Activated CD4-positive, alpha-beta T cell treated with anti-CD3 and anti-CD28 coated beads, Interleukin-2, Interleukin-6, amounts not matched to agents 100 ng/mL and 50 ng/mL, durations not matched to agents 16 hours and 8 hours (primary cell): Measurements from ENCODE around the gene FADS2.

Experiments used
- DNase-seq: peaks from one replicate; pipeline ENCODE4 v3.0.0-alpha.2; 2020

FADS2 gene

DNA sequence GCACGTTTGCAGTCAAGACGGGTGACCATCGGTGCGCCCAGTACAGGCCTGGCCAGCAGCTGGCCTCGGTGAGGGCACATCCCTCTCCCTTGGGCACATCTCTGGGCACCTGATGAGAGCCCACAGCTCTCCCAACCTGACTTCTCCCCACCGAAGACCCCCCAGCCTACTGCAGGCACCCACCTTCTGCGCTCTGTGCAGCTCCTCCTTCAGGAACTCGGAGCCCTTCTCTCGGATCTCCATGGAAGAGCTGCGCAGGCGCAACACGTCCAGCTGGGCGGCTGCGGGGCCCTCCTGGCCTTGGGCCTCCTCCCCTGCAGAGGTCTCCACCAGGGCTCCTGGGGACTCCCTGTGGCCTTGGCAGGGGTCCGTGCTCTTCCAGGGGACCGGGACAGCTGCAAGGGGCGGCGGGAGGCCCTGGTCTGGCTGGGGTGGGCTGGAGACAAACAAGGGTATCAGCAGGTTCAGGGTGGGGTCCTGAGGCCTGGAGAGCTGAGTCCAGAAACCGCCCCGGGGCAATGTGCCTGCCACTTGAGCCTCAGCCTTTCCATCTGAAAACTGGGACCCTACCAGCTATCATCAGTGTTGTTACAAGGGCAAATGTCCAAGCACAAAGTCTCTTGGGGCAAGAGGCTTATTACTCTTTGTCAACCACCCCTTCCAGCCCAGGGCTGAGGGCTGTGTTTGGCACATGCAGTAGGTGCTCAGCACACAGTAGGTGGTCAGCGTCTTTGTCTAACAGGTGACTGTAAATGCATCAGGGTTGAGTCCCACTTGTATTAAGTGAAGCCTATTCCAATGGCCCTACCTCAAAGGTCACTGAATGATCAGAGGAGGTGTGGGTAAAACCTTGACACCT lies 80.0 kb downstream of the FADS2 start:
- DNase-seq = no peak

- no peak for DNase-seq
Observed at GRCh38 chr11:61908730-61909316, 80.7 kb downstream of the FADS2 start.

DNA sequence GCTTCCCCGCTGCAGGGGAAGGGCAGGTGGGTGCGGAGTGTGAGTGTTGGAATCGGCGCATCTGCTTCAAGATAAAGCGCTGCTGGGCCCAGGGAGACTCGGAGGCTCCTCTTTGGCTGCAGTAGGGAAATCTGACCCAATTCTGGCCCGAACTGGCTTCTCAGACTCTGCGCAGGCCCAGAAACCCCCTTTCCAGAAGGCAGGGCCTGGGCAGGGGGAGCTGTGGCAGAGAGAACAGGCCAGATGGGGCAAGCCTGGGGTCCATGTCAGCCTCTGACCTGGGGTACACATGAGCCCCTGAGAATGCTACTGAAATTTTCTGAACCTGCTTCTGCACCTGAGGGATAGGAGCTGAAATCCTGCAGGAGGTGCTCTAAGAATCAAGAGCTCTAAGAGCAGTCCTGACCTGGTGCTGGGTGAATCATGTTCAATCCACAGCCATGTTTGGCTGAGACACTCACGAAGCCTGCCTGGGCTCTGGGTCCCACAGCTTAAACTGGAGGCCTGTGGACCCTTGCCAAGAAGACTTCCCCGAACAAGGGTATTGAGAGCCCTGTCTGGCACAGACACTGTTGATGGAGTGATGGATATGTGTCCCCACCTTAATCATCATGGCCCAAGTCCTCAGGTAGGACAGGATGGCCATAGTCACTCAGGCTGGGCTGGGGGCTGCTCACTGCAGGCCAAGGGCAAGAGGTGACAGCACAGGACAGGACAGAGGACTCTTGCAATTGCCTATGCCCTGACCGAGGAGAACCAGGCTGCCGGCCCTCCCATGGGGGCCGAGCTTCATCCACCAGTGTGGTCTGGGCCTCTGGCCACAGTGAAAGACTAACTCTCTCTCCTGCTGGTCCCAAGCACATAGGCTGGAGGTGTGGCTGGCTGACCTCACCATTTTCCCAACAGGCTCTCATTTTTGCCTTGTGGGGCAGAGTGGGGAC lies 82.4 kb downstream of the FADS2 start:
- no peak for DNase-seq

DNA sequence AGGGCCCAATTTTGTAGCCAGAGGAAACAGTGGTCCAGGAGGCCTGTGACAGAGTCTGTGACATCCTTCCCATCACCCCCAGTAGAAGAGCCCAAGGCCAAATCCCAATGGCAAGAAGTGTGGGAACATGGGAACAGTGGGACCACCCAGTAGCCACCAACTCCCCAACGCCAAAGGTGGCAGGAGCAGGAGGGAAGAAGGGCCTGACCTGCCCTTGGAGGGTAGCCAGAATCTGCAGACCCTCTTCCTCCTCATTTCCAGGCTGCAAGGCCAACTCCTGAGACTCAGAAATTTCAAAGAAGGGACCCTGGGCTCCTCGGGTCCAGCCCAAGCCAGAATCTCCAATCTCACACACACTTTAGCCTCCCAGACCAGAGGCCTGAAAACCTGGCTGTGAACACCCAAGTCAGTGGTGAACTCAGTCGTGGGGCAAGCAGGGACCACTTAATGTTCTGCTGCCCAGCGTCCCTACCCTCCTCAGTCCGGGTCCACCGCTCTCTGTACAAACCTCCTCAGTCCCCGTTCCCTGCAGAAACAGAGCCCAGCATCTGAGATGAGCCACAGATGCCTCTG lies 83.1 kb downstream of the FADS2 start:
- no peak for DNase-seq

DNA sequence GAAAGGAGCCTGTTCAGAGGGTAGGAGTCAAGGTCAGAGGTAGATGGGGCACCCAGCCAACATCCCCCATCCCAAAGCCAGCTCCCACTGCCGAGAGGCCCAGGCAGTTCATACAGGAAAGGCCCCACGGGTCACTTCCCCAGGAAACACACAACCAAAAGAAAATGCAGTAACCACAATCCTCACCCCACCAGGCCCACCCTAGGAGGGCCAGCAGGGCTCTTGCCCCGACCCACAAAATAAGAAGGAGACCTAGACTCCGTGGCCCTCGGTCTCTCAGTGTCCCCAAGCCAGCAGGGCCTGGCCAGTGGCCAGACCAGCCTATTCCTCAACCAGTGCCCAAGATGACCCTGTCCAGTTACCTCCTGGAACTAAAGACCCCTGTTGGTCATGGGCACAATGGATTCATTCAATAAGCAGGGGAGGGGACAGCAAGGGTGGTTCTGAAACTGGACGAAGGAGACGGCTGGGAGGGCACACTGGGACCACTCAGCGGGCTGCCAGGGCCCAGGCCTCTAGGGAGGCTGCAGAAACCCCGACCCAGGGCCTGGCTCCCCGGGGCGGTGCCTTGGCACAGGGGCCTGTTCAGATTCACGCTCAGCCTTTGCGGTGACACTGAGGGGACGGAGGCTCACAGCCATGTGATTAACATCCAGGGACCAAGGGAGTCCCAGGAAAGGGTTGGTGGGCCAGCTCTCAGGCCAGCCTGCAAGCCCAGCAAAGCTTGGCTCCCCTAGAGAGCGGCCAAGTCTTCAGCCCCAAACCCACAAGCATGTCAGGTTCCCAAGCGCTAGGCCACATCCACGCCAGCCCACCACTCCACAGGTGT lies 83.8 kb downstream of the FADS2 start:
- DNase-seq = no peak

DNA sequence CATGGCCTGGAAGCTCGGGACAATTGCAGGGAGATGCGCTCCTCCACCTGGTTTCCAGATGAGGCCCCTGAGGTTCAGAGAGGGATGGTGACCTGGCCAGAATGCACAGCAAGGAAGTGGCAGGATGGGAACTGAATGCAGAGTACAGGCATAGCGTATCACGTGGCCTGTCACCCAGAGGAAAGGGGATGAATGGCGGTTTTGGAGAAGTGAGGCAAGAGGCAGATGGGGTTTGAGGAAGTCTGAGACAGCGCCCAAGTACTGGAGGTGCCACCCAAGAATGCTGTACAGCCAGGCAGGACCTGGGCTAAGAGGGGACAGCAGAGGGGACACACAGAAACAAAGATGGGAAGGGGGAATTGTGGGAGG lies 84.4 kb downstream of the FADS2 start:
- no peak for DNase-seq

GRCh38 chr11:61912991-61913698 lies 85.0 kb downstream of the FADS2 start:
- DNase-seq = no peak

DNA sequence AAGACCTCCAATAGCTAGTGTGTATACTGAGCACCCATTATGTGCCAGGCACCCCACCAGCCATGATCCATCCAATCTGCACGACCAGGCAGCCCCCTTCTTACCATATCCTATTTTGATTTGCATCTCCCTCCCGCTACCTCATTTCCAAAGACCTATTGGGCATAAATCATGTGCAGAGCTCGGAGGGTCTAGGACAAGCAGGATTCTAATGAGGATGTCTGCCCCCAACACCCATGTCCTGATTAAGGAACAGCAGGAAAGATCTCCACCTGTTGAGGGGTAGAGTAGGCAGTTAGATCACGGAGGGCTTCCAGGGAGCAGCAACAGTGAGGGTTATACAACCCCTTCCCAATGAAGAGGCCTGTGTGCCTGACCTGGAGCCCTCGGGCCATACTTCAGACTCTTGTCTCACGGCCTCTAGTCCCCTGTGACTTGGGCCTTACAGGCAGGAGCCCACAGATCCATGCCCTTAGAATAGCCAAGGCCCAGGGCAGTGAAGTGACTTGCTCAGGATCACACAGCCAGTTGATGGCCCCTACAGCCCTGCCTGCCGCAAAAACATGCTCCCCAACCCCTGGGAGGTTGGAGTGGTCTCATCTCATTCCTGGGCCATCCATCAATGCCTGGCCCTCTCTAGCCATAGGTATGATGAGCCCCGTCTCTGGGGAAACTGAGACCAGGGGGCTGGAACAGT lies 85.7 kb downstream of the FADS2 start:
- no peak for DNase-seq

DNA sequence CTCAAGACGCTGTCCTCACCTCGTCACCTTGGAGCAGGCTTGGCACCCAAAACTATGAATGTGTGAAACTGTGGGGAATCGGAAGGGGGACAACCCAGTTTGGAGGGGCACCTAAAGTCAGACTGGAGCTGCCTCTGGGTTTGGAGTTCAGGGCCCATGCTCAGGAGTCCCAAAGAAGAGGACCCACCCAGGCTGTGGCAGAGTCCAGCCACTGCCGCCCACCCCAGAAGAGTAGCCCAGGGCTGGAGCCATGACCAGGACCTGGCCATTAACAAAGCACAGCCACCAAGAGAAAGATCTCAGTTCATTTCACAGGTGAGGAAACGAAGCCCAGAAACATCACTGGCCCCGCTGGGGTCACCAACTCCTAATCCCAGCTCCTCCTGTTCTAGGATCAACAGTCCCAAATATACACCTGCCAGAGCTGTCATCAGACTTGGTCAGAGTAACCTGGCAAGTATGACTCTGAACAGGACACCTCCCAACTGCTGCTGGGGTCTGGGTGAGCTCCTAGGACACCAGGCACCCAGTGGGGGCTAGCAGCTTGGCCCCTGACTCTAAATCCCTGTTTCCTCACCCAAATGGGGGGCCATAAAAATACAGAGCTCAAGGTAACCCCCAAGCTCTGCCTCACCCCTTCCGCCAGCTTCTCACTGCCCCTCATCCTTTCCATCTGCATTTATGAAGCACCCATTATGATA lies 86.5 kb downstream of the FADS2 start:
- no peak for DNase-seq

DNA sequence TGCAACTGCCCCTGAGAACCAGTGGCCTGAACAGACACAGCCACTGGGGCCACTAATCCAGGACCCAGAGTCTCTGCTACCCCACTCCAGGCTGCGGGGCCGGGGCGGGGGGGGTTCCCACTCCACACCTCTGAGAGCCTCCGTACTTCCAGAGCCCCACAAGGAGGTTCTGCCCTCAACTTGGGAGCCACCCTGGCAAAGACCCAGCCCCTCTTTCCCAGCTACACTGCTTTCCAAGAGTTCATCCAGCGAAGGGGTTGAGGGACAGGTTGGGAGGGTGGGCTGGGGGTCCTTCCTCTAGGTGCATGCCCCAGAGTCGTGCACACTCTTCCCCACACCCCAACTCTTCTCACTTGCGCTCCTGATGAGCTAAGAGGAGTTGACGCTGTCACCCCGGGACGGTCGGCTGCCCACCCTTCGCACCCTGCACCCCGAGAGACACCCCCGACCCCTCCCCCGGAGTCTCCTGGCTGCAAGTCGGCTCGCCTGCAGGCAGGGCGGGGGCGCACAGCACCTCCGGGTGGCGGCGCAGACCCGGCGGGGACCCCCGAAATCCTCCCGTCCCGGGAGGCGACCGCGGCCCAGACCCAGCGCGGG lies 88.7 kb downstream of the FADS2 start:
- DNase-seq = no peak
